Anterior cingulate cortex (tissue), 58 donors: ENCODE results near the gene PTK7.
A peak's percentile ranks its signal among the peaks of the same experiment; 100 is the strongest.
"Not testable (repeated sequence)": the region's sequence is repeated elsewhere in the genome, so short reads cannot be mapped to it uniquely, and the experiment has no call there.

Source experiments
- DNase-seq, 58 donors: peaks; one replicate each; lab custom pipeline; 2025; lab: John Stamatoyannopoulos, UW

Gene PTK7

DNA sequence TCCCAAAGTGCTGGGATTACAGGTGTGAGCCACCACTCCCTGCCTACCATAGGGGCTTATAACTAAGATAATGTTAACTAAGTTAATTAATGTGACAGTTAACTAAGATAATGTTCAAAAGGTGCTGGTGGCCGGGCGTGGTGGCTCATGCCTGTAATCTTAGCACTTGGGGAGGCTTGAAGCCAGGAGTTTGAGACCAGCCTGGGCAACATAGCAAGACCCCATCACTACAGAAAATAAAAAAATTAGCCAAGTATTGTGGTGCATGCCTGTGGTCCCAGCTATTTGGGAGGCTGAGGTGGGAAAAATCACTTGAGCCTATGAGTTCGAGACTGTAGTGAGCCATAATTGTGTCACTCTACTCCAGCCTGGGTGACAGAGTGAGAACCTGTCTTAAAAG, 62.2 kb downstream of the PTK7 start:
- no peak for DNase-seq

DNA sequence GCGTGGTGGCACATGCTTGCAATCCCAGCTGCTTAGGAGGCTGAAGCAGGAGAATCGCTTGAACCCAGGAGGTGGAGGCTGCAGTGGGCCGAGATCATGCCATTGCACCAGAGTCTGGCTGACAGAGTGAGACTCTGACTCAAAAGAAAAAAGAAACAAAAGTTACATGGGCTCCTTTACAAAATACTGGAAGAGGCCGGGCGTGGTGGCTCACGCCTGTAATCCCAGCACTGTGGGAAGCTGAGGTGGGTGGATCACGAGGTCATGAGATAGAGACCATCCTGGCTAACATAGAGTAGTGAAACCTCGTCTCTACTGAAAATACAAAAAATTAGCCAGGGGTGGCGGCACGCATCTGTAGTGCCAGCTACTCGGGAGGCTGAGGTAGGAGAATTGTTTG, 63.9 kb downstream of the PTK7 start:
- DNase-seq = not testable (repeated sequence)

- no peak for DNase-seq
Measured at GRCh38 chr6:43141644-43142043, 65.5 kb downstream of the PTK7 start.

- DNase-seq = no peak
Measured at GRCh38 chr6:43142101-43142500, 66.0 kb downstream of the PTK7 start.

DNA sequence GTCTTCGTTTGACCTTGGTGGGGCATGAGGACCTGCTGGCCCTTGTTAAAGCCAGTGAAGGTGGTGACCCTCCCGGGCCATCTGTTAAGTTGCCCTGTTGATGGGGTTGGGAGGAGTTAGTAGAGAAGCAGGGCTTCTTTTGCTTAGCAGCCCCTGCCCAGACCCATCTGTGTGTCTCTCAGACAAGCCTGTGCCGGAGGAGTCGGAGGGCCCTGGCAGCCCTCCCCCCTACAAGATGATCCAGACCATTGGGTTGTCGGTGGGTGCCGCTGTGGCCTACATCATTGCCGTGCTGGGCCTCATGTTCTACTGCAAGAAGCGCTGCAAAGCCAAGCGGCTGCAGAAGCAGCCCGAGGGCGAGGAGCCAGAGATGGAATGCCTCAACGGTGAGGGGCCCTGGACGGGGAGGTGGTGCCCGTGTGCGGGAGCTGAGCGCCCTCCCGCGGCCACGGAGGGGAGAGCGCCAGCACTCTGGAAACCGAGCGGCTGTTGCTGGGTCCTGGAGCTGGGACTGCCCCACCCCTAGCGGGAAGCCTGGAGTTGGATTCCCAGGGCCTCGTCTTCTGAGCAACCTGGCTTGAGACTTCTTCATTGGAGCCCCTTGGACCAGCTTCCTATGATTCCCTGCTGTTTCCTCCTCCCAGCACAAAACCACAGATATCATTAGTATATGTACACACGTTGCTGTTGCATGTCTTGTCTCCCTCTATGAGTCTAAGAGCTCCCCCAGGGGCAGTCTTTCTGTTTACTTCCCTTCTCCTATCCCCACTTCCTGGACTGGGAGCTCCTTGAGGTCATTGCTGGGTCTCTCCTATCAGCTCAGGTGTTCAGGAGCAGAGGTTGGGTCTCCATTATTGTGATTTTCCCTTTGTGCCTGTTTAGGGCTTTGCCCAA, 67.4 kb downstream of the PTK7 start:
- DNase-seq = peak in 56 of 58 donors; percentile 6 to 90 (median 70)

- DNase-seq = no peak
Measured at GRCh38 chr6:43144879-43145278, 68.8 kb downstream of the PTK7 start.

GRCh38 chr6:43146261-43146660, 70.1 kb downstream of the PTK7 start:
- no peak for DNase-seq

GRCh38 chr6:43146709-43147688, 70.9 kb downstream of the PTK7 start:
- no peak for DNase-seq

DNA sequence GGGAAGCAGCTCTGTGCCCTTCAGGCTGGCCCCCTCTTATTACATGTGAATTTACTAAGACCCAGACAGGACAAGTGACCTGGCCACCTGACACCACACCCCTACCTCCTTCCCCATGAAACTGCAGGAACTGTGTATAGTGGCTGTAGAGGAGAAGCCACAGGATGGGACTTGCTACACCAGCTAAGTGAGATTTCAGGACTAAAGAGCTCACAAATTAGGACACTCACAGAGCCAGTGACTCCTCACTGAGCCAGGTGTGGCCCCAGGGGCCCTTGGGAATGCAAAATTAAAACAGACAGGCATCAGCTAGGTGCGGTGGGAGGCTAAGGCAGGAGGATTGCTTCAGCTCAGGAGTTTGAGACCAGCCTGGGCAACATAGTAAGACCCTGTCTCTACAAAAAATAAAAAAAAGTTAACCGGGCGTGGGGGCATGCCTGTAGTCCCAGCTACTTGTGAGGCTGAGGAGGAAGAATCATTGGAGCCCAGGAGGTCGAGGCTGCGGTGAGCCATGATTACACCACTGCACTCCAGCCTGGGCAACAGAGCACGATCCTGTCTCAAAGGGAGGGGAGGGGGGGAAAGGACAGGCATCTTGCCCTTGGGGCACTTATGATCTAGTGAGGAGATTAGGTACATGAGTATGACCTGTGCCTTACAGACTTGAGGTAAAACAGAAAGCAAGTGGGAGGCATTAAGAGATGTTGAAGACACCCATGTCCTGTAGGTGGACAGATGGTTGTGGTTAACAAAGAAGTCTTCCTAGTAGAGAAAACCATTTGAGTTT, 71.8 kb downstream of the PTK7 start:
- no peak for DNase-seq

GRCh38 chr6:43149265-43149664, 73.2 kb downstream of the PTK7 start:
- DNase-seq = no peak

- no peak for DNase-seq
Measured at GRCh38 chr6:43150051-43150751, 74.1 kb downstream of the PTK7 start.

DNA sequence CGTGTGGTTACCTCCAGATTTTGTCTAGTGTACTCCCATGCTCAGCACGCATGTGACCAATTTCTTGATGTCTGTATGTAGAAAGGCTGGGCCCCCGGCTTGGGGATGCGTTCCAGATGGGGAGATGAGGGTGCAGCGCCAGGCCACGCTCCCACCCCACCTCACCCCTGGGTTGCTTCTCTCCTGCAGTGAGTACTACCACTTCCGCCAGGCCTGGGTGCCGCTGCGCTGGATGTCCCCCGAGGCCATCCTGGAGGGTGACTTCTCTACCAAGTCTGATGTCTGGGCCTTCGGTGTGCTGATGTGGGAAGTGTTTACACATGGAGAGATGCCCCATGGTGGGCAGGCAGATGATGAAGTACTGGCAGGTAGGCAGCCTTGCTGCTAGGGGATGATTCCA, 83.5 kb downstream of the PTK7 start:
- DNase-seq = no peak

DNA sequence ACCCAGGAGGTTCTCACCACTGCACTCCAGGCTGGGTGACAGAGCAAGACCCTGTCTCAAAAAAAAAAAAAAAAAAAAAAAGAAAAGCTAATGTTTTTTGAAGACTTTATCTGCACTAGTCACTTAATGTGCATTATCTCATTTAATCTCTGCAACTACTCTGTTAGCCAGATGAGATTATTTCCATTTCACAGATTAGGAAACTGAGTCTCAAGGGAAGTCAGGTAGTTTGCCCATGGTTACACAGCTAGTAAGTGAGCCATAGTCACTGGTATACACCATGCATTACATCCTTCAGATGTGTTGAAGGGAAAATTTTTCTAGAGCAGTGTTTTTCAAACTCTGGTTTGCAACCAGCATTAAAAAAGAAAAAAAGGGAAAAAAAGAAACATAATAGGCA, 87.8 kb downstream of the PTK7 start:
- DNase-seq = no peak

DNA sequence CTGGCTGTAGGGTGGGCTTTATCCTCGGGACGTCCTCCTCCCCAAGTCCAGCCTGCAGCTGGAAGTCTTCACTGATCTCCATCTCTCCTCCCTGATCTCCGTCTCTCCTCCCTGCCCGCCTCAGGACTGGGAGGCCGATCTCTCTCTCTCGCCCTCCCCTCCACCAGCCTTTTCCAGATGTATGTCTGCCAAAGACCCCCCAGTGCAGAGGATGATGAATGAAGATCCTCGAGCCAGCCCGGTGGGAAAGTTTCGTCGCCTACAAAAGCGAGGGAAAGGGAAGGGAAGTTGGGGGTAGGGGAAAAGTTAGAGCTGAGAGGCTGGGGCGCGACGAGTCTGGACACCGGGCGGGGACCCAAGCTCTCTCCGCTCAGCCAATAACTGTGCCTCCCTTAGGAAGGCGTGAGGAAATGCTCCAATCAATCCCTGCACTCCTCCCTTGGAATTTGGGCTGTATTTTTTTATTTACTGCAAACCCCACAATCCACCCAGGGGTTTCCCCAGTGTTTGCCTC, 94.4 kb downstream of the PTK7 start:
- peak in 20 of 58 donors; percentile 59 to 89 (median 80) for DNase-seq

DNA sequence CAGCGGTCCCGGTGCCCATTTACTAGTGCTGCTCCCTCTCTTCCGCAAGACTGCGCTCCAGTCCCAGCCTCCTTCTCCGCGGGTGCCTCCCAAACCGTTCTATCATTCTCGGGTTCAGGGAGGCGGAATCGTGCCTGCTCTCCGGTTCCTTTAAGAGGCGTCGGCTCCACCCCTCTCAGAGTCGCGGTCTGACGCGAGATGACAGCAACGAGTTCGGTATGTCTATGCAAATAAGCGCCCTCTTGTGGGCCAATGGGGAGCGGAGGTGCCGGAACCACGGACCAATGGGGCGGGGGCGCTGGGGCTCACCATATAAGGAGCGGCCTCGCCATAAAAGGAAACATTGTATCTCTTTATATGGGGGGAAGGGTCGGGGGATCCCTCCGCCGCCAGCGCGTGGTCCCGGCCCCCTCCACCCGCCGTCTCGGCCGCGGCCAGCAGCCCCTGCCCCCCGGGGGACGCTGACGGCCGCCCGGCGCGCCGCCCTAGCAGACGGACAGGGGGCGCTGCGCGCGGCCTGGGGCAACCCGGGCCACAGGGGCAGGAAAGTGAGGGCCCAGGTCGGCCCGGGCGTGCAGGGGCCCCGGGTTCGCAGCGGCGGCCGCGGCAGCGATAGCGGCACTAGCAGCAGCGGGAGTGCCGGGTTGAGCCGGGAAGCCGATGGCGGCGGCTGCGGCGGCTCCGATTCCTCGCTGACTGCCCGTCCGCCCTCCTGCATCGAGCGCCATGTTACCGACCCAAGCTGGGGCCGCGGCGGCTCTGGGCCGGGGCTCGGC, 95.0 kb downstream of the PTK7 start, which contains the start of gene SRF:
Gene SRF (plus strand): TSS at position 339 of the 776 bp plus-strand sequence. CDS start 388 bp downstream, at position 727.
- peak; percentile 89 to 100 (median 99) for DNase-seq

- DNase-seq = peak in 11 of 58 donors; percentile 19 to 48 (median 38)
Measured at GRCh38 chr6:43171707-43172103, 95.6 kb downstream of the PTK7 start.

DNA sequence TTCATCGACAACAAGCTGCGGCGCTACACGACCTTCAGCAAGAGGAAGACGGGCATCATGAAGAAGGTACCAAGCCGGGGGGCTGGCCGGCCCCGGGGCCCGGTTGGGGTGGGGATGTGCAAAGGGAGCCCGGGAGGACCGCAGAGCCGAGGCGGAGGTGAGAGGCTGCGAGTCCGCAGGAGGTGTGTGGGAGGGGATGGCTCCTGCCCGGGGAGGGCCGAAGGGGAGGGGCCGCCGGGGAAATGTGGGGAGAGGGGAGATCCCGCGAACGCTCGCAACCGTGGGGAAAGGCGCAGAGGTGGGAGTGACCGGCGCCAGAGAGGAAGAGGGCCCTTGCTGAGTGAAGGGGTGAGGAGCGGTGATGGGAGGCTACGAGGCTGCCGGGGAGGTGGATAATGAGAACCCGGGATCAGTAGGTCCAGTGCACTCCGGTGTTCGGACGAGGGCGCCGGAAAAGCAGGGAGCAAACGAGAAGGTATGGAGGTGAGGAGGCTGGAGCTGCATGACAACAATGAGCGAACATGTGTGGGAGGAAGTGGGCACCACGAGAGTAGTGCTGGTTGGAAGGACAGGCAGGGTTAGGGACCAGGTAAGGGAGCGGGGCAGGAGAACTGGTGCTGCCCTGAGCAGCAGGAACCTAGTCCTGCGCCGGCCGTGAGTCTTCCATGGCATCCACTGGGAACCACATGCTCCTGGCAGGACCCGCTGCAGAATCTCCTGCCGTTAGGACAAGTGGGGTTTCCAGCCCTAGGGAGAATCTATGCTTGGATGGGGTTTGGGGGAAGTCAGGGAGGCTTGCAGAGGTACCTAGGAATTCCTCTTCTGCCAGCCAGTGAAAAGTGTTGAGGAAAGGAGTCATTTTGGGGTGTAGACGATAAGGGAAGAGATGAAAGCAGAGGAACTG, 96.2 kb downstream of the PTK7 start:
- peak in 38 of 58 donors; percentile 10 to 63 (median 37) for DNase-seq
